Measurements from ENCODE around the gene SREK1IP1.

The SREK1IP1 gene

DNA sequence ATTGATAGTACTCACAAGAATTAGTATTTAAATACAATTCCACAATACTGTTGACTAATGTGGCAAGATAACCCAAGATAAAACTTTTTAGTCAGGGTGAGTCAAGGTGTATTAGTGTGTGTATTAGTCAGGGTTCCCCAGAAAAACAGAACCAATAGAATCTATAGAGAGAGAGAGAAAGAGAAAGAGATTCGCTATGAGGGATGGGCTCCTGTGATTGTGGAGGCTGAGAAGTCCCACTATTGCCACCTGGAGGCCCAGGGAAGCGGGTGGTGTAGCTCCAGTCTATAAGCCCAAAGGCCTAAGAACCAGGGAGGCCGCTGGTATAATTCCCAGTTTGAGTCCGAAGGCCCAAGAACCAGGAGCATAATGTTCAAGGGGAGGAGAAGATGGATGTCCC, 88.2 kb downstream of the SREK1IP1 start:
- no peak for DNase-seq

DNA sequence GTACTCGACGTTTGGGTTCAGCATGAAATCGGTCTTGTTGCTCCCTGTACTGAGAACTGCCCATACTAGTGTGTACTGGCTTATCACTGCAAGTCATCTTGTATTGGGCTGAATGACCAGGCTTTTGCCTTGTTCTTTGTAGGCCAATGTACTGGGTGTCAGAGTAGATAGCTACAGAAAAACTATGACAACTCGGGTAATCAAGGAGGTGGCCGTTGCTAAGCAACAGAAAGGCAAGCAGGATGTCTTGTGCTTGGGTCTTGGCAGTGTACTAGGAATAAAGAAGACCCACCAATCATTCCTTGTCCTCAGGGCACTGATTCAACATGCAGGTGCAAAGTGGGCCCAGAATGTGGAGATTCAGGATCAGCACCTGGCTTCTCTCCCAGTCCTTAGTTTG, 90.1 kb downstream of the SREK1IP1 start:
- peak; percentile 47 for DNase-seq

DNA sequence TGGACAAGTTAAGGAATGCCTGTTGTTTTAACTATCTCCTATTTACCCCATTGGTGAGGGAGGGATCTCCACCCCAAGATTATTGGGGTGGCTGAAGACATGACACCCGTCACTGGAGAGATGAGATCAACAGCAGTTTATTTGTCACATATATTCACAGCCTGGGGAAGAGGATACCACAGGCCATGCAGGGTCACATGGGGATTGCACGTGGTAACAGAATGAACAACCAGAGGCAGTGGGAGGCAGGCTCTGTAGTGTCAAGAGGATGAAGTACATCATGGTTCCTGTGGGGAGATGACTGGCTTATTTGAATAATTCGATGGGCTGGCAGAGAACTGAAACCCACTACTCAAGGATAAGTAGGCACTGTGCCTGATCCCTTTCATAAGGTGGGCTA, 96.8 kb downstream of the SREK1IP1 start:
- DNase-seq, result no peak

DNA sequence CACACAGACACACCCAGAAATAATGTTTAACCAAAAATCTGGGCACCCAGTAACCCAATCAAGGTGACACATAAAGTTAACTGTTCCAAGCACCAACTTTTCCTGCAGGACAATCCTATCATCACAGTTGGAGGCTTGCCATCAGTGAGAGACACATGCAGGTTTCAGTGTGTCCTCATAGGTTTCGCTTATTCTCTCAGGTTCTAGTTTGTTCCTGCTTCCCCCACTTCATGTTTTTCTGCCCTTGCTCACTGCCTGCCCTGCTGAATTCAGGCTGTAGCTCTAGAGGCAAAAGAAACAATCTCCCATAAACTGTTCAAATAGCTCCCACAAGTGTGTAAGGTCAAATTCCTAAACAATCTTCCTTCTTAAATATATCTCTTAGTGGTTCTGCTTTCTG, 98.2 kb downstream of the SREK1IP1 start:
- DNase-seq, result no peak

Data from COR-L47 (cell line).